Fibroblast of pulmonary artery (primary cell): ENCODE measurements around the gene COX14.
A peak's percentile ranks its signal among the peaks of the same experiment; 100 is the strongest.

ENCODE experiments used
- DNase-seq: peaks from one replicate; pipeline ENCODE4 v3.0.0-alpha.2; 2010; ENCODE audit warnings: low read depth
- H3K4me3 ChIP-seq: replicated peaks from 2 replicates; pipeline ENCODE4 v1.5.1; 2011; ENCODE audit warnings: low read depth, mild to moderate bottlenecking, control low read depth, low read length, moderate library complexity
- CTCF ChIP-seq: IDR thresholded peaks from 2 replicates; pipeline ENCODE4 v1.5.1; 2011; ENCODE audit warnings: mild to moderate bottlenecking, control low read depth, low read length, inconsistent platforms; ENCODE audit errors: missing control alignments

The COX14 gene

DNA sequence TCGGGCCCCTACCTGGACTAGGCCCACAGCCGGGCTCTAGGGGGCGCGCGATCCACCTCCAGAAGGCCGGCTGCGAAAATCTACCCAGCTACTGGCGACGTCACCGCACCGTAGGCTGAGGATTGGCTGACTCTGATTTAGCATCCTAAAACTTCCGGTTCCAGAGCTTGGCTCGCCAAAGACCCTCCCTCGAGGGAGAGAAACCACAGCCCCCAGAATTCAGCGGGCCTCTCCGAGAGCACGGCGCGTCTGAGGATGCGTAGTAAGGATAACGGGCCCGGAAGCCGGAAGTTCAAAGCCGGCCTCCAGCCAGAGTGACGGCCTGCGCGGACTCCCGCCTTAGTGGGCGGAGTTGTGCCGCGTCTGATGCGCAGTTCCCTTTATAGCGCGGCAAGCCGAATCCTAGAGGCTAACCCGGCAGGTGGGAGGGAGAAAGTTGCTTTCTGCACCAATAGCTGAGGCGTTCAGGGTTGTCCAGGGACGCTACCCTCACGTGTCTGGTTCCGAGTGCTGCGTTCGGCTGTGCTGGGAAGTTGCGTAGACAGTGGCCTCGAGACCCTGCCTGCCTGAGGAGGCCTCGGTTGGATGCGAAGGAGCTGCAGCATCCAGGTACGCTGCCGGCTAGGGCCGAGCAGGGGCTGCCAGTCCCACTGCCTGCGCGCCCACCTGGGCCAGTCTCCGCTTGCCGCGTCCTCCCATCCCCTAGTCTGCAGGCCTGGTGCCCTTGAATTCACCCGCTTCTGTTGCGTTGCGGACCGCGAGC lies at the start of gene COX14:
Gene COX14 (plus strand): TSS at position 544 of the 763 bp plus-strand sequence. CDS start 7,808 bp downstream, outside the sequence.
- peak within 1 kb of the TSS; percentile 82 for H3K4me3 ChIP-seq
- TF ChIP-seq CTCF: peak; percentile 85
- peak; percentile 100 for DNase-seq

GRCh38 chr12:50062728-50063460 lies 49.1 kb upstream of the COX14 start:
- H3K4me3 ChIP-seq: no peak overlapping the region
- DNase-seq: no peak
- TF ChIP-seq CTCF: no peak

DNA sequence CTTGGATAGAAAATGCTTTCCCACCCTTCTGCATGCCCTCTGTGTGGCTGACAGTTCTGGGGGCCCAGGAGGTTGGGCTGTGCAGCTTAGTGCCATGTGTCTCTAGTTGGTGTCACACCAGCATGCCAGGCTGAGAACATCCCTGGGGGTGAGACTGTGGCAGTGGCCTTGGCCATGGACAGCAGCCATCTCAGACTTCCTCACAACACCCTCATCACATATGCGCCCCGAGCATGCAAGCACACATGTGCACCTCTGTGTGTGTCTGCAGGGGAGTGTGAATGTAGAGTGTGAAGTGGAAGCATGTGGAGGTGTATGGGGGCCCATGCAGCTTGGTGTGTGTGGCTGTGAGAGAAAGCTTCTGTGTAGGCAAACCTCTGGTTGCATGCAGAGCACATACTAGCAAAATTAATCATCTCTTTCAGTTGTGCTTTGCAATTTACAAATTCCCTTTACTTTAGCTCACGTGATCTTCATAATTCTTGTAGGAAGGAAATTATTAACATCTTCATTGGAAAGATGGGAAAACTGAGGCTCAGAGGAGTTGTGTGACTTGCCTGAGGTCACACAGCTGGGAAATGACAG lies 46.2 kb upstream of the COX14 start:
- no peak for DNase-seq
- H3K4me3 ChIP-seq: no peak overlapping the region
- no peak for TF ChIP-seq CTCF

- TF ChIP-seq CTCF: no peak
- DNase-seq: peak; percentile 74
- no peak overlapping the region for H3K4me3 ChIP-seq
Measured at GRCh38 chr12:50066402-50066801, 45.6 kb upstream of the COX14 start.

DNA sequence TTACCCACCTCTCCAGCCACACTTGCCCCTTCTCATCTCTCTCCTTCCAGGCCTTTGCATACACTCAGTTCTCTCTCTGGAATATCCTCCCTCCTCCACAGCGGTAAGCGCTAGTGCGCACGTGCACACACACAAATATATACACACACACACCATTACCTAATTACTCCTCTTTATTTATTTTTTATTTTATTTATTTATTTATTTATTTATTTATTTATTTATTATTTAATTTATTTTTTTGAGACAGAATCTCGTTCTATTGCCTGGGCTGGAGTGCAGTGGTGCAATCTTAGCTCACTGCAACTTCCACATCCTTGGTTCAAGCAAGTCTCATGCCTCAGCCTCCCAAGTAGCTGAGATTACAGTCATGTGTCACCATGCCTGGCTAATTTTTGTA lies 43.0 kb upstream of the COX14 start:
- no peak overlapping the region for H3K4me3 ChIP-seq
- no peak for TF ChIP-seq CTCF
- no peak for DNase-seq

GRCh38 chr12:50069539-50069938 lies 42.5 kb upstream of the COX14 start:
- no peak for DNase-seq
- no peak overlapping the region for H3K4me3 ChIP-seq
- TF ChIP-seq CTCF: no peak
